ENCODE data around the gene IGSF8. TPM values are rescaled to one million over a fixed set of nuclear protein-coding genes. Genes with fewer than 3 reads are reported as not detected.

Gene IGSF8
- total RNA-seq, 1 experiment from 2014 or later: 18.8 TPM

DNA sequence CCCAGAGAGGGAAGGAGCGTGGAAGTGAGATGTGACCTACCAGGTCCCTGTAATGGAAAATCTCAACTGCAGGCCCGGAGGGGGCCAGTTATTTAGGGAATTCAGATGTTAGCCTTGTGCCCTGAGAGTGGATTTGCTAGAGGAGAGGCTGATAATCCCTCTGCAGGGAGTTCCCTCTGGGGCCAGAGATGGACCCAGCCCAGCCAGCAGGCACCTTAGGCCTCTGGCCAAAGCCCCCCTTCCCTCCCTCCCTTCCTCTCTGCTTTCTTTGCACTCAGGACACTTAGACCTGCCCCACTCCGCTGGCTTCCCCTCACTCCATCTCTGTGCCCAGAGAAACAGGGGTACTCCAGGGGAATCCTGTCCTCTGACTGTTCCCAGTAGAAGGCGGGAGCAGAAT is 15.7 kb upstream of the IGSF8 start:
- H3K36me3 ChIP-seq (ENCODE audit: control insufficient read depth, insufficient read depth, low read length): no peaks in the 10 kb centered on the region
- BruUV-seq (replicated peaks): no TSS peak
- TF ChIP-seq, protein P1, sequence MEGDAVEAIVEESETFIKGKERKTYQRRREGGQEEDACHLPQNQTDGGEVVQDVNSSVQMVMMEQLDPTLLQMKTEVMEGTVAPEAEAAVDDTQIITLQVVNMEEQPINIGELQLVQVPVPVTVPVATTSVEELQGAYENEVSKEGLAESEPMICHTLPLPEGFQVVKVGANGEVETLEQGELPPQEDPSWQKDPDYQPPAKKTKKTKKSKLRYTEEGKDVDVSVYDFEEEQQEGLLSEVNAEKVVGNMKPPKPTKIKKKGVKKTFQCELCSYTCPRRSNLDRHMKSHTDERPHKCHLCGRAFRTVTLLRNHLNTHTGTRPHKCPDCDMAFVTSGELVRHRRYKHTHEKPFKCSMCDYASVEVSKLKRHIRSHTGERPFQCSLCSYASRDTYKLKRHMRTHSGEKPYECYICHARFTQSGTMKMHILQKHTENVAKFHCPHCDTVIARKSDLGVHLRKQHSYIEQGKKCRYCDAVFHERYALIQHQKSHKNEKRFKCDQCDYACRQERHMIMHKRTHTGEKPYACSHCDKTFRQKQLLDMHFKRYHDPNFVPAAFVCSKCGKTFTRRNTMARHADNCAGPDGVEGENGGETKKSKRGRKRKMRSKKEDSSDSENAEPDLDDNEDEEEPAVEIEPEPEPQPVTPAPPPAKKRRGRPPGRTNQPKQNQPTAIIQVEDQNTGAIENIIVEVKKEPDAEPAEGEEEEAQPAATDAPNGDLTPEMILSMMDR (IDR thresholded peaks at IDR 0.05): no peak
- no peak for TF ChIP-seq TCF7L2 (IDR thresholded peaks at IDR 0.05; ENCODE audit: low read depth, low read length)
- TF ChIP-seq, protein P2, sequence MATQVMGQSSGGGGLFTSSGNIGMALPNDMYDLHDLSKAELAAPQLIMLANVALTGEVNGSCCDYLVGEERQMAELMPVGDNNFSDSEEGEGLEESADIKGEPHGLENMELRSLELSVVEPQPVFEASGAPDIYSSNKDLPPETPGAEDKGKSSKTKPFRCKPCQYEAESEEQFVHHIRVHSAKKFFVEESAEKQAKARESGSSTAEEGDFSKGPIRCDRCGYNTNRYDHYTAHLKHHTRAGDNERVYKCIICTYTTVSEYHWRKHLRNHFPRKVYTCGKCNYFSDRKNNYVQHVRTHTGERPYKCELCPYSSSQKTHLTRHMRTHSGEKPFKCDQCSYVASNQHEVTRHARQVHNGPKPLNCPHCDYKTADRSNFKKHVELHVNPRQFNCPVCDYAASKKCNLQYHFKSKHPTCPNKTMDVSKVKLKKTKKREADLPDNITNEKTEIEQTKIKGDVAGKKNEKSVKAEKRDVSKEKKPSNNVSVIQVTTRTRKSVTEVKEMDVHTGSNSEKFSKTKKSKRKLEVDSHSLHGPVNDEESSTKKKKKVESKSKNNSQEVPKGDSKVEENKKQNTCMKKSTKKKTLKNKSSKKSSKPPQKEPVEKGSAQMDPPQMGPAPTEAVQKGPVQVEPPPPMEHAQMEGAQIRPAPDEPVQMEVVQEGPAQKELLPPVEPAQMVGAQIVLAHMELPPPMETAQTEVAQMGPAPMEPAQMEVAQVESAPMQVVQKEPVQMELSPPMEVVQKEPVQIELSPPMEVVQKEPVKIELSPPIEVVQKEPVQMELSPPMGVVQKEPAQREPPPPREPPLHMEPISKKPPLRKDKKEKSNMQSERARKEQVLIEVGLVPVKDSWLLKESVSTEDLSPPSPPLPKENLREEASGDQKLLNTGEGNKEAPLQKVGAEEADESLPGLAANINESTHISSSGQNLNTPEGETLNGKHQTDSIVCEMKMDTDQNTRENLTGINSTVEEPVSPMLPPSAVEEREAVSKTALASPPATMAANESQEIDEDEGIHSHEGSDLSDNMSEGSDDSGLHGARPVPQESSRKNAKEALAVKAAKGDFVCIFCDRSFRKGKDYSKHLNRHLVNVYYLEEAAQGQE (IDR thresholded peaks at IDR 0.05; ENCODE audit: insufficient read depth in 1 of 2, low read depth in 2 of 2, low read length in 1 of 2): no peak
- TF ChIP-seq SIN3A (IDR thresholded peaks at IDR 0.05; ENCODE audit: borderline replicate concordance, insufficient read depth, low read depth, low read length): no peak
- no peak for TF ChIP-seq POLR2AphosphoS5 (IDR thresholded peaks at IDR 0.05; ENCODE audit: low read depth, low read length)
- in situ Hi-C loops (cut with HindIII; ENCODE audit: low pct_unique_long_range_greater_than_20kb, low sequenced_read_pairs) (no loop called here), intact Hi-C loops (cut with micrococcal nuclease; ENCODE audit: unreplicated experiment) (no loop called here)
- H3K9me3 ChIP-seq (ENCODE audit: control insufficient read depth, insufficient read depth, low read depth, low read length): no peaks in the 10 kb centered on the region
- no peak for DNase-seq (ENCODE audit: low read depth, low spot score)
- POLR2A ChIA-PET: no interaction called here
- H3K27me3 ChIP-seq (ENCODE audit: control insufficient read depth, insufficient read depth, low read length): no peaks in the 10 kb centered on the region
- H3K27ac ChIP-seq (ENCODE audit: low read length): no peak overlapping the region
- no peak overlapping the region for H3K4me3 ChIP-seq (ENCODE audit: low read depth in 2 of 2, low read length in 2 of 2)
- CTCF ChIA-PET: interaction anchor here (0.6 kb wide), 1 partner anchor 203 kb away, joined by 6 read pairs; no protein-coding TSS in a partner anchor
- no peak for ATAC-seq
- no peaks in the 10 kb centered on the region; the same call in 1 of the 2 replicates for H3K4me1 ChIP-seq (ENCODE audit: control insufficient read depth, insufficient read depth, low read length)

DNA sequence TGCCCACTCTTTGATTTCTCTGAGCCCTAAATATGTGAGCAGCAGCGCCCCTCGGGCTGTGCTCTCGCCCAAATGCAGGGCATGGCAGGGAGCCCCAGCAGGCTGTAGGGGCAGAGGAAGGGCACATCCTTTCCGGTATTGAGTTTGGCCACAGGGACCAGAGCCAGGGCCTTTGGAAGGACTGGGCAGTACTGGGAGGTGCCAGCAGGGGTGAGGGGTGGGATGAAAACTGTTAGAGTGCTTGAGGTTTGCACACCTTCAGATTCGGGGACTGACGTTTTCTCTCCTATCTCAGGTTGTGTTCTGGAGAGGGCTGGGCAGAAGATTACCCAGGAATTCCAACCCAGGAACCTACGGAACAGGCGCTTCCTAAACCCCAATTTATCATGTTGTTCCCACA is 15.0 kb upstream of the IGSF8 start:
- intact Hi-C loops (cut with micrococcal nuclease; ENCODE audit: unreplicated experiment) (no loop called here), in situ Hi-C loops (cut with HindIII; ENCODE audit: low pct_unique_long_range_greater_than_20kb, low sequenced_read_pairs) (no loop called here)
- Histone ChIP-seq H3K27me3 (ENCODE audit: control insufficient read depth, insufficient read depth, low read length) (no peaks in the 10 kb centered on the region), H3K4me1 (ENCODE audit: control insufficient read depth, insufficient read depth, low read length) (no peaks in the 10 kb centered on the region; the same call in 1 of the 2 replicates), H3K36me3 (ENCODE audit: control insufficient read depth, insufficient read depth, low read length) (no peaks in the 10 kb centered on the region), H3K4me3 (ENCODE audit: low read depth in 2 of 2, low read length in 2 of 2) (no peak overlapping the region), H3K27ac (ENCODE audit: low read length) (no peak overlapping the region), H3K9me3 (ENCODE audit: control insufficient read depth, insufficient read depth, low read depth, low read length) (no peaks in the 10 kb centered on the region)
- no TSS peak for BruUV-seq (replicated peaks)
- ATAC-seq (no peak), DNase-seq (ENCODE audit: low read depth, low spot score) (no peak)
- TF ChIP-seq, protein P2 (IDR thresholded peaks at IDR 0.05; ENCODE audit: insufficient read depth in 1 of 2, low read depth in 2 of 2, low read length in 1 of 2): no peak
- TF ChIP-seq POLR2AphosphoS5 (IDR thresholded peaks at IDR 0.05; ENCODE audit: low read depth, low read length) (no peak), TCF7L2 (IDR thresholded peaks at IDR 0.05; ENCODE audit: low read depth, low read length) (no peak), SIN3A (IDR thresholded peaks at IDR 0.05; ENCODE audit: borderline replicate concordance, insufficient read depth, low read depth, low read length) (no peak)
- TF ChIP-seq, protein P1 (IDR thresholded peaks at IDR 0.05): no peak
- ChIA-PET POLR2A (no interaction called here), CTCF (no interaction called here)
